KBM-7 (cell line): ENCODE measurements around the gene DTNB.

Experiments
- DNase-seq: peaks from one replicate; pipeline ENCODE4 v3.0.0-alpha.2; 2015
- in situ Hi-C: fragments of 300-500 bp; cut with MboI; formaldehyde crosslinking; loops from 2 replicates; pipeline ENCODE4 v1.14.3; 2020; ENCODE audit warnings: low sequenced_read_pairs, low pct_unique_long_range_greater_than_20kb, mixed read lengths

DTNB gene

GRCh38 chr2:25343187-25343825 is 330.1 kb downstream of the DTNB start:
- DNase-seq, result no peak
- in situ Hi-C loops, result no loop called here

- peak; percentile 92 for DNase-seq
- in situ Hi-C loops, result no loop called here
Measured at GRCh38 chr2:25342372-25343186, 330.8 kb downstream of the DTNB start.

- DNase-seq, result no peak
- in situ Hi-C loops, result no loop called here
Measured at GRCh38 chr2:25341753-25342371, 331.5 kb downstream of the DTNB start, which contains the start of gene DNMT3A. DNMT3A (minus strand) TSS chr2:25341925; CDS start chr2:25313984, 27,941 bp downstream.

DNA sequence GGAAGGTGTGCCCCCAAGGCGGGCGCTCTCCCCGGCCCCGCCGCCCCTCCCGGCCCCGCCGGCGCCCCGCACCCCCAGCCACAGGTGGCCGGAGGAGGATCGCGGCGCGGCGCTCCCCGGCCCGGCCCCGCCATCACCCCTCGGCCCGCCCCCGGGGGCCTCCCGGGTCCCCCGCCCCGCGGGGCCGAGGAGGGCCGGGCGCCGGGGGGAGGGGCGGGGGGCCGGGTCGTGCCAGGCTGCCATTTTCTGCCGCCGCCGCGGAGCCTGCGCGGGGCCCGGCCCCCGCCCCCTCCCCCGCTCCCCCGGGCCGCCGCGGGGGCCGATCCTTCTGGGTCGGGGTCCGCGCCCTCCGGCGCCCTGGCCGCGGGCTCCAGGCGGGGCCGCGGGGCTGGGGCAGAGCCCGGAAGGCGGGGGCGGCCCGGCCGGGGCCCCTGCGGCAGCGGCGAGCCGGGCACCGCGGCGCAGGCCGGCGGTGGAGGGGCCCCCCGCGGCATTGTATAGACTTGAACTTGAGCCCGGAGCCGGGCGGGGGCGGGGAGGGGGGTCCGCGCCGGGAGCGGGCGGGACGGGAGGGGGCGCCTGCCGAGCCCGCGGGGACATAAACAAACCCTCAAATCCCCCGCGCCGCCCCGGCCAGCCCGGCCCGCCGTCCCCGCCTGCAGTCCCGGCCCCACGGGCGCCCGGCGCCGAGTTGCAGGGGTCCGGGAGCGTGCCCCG is 332.2 kb downstream of the DTNB start:
- no peak for DNase-seq
- in situ Hi-C loops, result no loop called here

DNA sequence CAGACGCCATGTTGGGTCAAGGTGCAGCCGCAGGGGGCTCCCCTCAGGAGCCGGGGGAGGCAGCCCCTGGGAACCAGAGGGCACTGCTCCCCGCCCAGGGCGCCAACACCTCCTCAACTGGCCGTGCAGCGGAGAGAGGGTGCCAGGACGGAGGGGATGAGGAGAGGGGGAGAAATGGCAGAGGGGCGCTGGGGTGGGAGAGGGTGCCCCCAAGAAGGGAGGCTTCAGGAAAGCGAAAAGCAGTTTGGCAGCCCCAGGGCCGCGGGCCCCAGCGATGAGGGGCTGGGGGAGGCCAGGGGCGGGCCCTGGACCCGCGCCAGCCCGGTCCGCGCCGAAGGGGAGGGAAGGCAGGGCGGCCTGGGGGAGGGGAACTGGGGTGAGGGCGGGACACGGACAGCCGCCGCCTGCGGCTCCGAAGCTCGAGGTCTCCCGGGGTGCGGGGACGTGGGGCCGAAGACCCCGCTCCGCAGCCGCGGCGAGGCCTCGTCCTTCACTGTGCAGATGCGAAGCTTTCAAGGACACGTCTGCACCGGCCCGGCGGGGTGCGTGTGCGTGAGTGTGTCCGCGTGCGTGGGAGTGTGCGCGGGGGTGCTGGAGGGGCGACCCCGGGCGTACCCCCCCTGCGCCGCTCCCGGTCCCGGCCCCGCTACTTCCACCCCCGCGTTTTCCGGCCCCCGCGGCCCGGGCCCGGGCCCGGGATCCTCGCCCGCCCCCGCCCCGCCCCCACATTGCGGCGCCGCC is 333.0 kb downstream of the DTNB start:
- no peak for DNase-seq
- in situ Hi-C loops, result no loop called here

DNA sequence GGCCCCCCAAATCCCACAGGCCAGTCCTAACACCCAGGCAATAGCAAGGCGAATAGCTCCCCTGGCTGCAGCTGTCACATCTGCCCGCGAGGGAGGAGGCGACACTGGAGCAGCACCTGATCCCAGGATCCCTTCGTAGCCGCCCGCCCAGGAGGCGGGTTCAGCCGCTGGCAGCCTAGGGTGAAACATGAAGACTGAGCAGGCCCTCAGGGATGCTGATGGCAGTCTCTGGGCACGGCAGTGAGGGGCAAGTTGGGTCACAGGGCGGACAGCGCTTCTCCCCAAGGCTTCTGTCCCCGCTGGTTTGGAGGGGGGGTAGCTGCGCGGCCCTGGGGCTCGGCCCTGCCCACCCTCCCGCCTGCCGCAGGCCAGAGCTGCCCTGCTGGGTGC is 333.6 kb downstream of the DTNB start:
- DNase-seq, result no peak
- in situ Hi-C loops, result no loop called here

DNA sequence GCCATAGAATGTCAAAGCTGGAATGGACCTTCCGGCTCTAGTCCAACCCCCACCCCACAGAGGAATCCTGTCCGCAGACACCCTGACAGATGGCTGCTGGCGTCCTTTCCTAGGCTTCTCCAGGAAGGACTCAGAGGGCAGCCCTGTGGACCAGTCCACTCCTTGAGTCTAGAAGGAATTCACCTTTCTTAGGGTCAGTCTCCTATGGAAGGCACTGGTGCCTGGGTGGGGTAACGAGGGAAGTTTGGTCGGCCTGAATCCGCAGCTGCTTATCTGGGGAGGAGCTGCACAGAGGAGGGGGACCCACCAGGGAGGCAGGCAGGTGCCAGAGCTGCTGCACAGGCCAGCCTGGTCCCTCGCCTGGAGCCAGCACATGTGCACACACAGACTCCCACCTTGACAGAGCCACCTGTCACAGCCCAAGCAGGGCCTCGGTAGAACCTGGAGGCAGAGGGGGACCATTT is 334.1 kb downstream of the DTNB start:
- in situ Hi-C loops, result no loop called here
- no peak for DNase-seq

- in situ Hi-C loops, result no loop called here
- DNase-seq, result no peak
Measured at GRCh38 chr2:25338401-25338800, 335.0 kb downstream of the DTNB start.

GRCh38 chr2:25337891-25338290 is 335.5 kb downstream of the DTNB start:
- no peak for DNase-seq
- in situ Hi-C loops, result no loop called here

GRCh38 chr2:25337276-25337675 is 336.1 kb downstream of the DTNB start:
- DNase-seq, result no peak
- in situ Hi-C loops, result no loop called here

- no peak for DNase-seq
- in situ Hi-C loops, result no loop called here
Measured at GRCh38 chr2:25336383-25336841, 337.0 kb downstream of the DTNB start.

GRCh38 chr2:25335971-25336370 is 337.4 kb downstream of the DTNB start:
- DNase-seq, result no peak
- in situ Hi-C loops, result no loop called here

GRCh38 chr2:25335204-25335603 is 338.2 kb downstream of the DTNB start:
- in situ Hi-C loops, result no loop called here
- DNase-seq, result no peak

DNA sequence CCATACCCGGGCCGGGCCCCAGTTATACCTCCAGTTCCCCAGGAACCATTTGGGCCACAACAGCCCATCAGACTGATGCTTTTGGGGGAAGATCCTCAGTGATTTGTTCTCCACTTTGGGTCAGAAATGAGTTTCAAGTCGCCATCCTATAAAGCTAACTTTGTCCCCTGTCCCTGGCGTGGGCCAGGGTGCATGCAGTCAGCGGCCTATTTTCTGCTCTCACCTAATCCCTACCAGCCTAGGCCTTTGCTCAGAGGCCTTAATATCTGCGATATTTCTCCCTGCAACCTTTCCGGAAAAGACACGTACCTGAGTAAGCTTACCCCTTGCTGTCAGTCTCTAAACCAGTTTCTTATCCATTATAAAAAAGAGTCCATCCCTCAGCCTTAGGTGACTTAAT is 338.9 kb downstream of the DTNB start:
- DNase-seq, result no peak

GRCh38 chr2:25333981-25334380 is 339.4 kb downstream of the DTNB start:
- in situ Hi-C loops, result no loop called here
- DNase-seq, result no peak

More for the DNA sequence above, 338.9 kb downstream of the DTNB start:
- in situ Hi-C loops, result no loop called here

GRCh38 chr2:25332571-25332970 is 340.8 kb downstream of the DTNB start:
- in situ Hi-C loops, result no loop called here
- DNase-seq, result no peak

GRCh38 chr2:25331686-25332365 is 341.6 kb downstream of the DTNB start:
- in situ Hi-C loops, result no loop called here
- DNase-seq, result no peak

GRCh38 chr2:25330937-25331336 is 342.4 kb downstream of the DTNB start:
- in situ Hi-C loops, result no loop called here

More at GRCh38 chr2:25330937-25331336, 342.4 kb downstream of the DTNB start:
- DNase-seq, result no peak
